GM23248 (cell line): ENCODE data around the gene MLLT6.

Experiments
- EZH2 ChIP-seq: fragments of 200-600 bp; sonication (generic); IDR thresholded peaks from 2 replicates; pipeline ENCODE4 v1.6.1; 2018; ENCODE audit warnings: antibody characterized with exemption, mild to moderate bottlenecking; ENCODE audit not compliant: insufficient read depth, poor library complexity, severe bottlenecking
- EZH2phosphoT487 ChIP-seq: fragments of 200-600 bp; sonication (generic); IDR thresholded peaks from 2 replicates; pipeline ENCODE4 v1.6.1; 2018; ENCODE audit warnings: antibody characterized with exemption, moderate library complexity, mild to moderate bottlenecking, low read depth; ENCODE audit not compliant: insufficient read depth

DNA sequence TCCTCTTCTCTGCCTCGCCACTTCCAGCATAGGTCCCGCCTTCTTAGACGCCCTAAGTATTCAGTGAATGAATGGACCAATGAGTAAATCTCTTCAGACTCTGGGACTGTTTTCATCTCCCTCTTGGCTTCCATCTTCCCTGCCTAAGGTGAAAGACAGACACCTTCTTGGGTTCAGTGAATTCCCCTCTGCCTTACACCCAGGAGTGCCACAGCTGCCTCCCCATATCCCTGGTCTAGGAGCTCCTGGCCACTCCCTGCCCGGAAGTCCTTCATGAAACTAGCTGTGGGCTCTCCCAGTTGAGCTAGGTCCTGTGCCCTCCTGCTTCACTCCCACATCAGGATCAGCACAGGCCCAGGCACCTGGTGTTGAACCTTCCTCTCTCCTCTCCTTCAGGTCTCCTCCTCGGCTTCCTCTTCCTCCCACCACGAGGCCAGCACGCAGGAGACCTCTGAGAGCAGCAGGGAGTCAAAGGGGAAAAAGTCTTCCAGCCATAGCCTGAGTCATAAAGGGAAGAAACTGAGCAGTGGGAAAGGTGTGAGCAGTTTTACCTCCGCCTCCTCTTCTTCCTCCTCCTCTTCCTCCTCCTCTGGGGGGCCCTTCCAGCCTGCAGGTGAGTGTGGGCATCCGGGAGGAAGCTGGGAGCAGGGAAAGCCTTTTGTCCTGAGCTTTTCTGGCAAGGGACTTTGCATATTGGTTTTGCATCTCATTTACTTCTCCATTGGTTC lies 10.3 kb downstream of the MLLT6 start:
- no peak for TF ChIP-seq EZH2phosphoT487
- TF ChIP-seq EZH2, result no peak
